NK-92 treated with Interleukin-12 subunit alpha and Interleukin-12 subunit beta, amount 100 ng/mL, for 24 hours (cell line): ENCODE results near the gene RASSF1.

Experiments
- DNase-seq: peaks from one replicate; lab custom pipeline; 2025; lab: John Stamatoyannopoulos, UW

Gene RASSF1, protein sequence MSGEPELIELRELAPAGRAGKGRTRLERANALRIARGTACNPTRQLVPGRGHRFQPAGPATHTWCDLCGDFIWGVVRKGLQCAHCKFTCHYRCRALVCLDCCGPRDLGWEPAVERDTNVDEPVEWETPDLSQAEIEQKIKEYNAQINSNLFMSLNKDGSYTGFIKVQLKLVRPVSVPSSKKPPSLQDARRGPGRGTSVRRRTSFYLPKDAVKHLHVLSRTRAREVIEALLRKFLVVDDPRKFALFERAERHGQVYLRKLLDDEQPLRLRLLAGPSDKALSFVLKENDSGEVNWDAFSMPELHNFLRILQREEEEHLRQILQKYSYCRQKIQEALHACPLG

DNA sequence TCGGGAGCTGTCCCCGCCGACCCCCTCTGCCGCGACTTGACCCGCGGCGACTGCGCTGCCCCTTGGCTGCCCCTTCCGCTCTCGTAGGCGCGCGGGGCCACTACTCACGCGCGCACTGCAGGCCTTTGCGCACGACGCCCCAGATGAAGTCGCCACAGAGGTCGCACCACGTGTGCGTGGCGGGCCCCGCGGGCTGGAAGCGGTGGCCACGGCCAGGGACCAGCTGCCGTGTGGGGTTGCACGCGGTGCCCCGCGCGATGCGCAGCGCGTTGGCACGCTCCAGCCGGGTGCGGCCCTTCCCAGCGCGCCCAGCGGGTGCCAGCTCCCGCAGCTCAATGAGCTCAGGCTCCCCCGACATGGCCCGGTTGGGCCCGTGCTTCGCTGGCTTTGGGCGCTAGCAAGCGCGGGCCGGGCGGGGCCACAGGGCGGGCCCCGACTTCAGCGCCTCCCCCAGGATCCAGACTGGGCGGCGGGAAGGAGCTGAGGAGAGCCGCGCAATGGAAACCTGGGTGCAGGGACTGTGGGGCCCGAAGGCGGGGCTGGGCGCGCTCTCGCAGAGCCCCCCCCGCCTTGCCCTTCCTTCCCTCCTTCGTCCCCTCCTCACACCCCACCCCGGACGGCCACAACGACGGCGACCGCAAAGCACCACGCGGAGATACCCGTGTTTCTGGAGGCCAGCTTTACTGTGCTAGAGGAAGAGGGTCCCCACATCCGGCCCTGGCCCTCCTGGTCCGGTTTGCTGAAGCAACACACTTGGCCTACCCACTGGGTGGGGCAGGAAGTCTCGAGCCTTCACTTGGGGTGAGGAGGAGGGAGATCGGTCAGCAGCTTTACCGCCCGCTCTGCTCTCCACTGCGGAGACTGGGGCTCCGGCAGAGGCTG is at the start of gene RASSF1:
TSS of gene RASSF1 (minus strand) at position 389 of the 882 bp plus-strand sequence. CDS start at position 358, 31 bp downstream.
- DNase-seq = peak; percentile 94

DNA sequence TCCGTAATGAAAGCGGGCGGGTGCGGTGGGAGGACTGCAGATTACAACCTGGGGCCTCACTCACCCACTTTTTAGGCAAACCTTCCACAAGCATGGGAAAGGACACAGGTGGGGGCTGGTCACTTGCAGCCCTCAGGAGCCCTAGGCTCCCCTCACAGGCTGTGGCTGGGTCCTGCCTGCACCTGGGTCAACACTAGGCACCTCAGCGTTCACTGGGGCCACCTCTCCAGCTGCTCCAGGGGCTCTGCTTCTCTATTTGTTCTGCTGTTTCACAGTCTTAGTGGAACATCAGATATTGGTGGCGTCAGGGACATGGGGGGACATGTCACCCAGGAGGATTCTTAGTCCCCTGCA is 48.8 kb upstream of the RASSF1 start:
- DNase-seq = no peak

DNA sequence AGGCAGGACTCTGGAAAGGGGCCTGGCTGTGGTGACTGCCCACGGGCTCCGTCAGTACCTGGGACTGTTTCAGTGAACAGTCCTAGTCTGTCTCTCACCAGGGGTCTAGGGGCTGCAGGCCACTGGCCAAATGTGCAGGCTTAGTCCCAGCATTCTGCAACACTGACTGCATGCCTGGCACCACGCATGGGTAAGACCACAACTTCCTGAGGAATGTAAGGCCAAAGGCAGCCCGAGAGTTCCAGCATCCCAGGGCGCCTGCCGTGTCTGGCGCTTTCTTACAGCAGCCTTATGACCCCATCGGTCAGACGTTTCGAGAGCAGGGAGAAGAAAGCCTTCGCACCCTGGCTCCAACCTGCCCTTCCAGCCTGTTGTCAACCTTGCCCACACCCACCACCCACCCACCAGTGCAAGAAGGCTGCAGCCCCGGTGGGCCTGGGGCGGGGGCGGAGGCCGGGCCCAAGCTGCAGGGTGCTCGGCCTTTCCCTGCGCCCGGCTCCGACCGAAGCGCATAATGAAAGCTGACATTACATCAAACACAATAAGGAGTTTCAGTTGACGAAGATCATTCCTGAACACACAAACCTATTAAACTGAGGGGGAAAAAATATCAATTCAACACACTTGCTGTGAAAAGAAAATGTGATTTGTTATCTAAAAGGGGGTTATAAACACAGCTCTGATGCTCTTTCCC is 48.2 kb upstream of the RASSF1 start:
- no peak for DNase-seq

DNA sequence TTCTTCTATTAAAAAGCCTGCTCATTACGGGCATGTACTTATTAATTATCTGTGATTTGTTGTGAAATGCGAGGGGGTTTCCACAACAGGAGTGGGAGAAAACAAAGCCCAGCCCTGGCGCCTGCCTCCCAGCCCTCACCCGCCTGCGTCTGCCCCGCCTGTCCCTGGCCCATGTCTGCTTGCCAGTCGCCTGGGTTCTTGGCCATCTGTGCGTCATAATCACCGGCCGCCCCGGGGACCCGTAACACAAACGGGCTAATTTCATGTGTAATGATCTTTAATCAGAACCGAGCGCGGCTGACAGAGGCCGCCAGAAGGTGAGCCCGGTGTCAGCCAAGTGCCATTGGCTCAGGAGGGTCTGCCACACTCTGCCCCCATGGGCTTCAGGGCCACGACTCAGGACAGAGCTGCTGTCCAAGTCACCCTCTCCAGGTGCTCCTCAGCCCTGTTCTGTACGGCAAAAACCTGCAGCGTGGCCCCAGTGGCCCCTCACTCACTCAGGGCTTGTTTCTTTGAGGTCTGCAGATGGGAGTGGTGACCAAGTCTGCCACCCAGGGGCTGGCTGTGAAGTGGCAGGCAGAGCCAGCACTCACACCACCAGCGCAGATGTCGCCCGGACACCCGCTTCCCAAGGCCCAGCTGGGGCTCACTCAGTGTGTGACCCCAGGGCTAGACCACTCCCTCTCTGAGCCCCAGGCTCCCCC is 47.5 kb upstream of the RASSF1 start:
- no peak for DNase-seq

DNA sequence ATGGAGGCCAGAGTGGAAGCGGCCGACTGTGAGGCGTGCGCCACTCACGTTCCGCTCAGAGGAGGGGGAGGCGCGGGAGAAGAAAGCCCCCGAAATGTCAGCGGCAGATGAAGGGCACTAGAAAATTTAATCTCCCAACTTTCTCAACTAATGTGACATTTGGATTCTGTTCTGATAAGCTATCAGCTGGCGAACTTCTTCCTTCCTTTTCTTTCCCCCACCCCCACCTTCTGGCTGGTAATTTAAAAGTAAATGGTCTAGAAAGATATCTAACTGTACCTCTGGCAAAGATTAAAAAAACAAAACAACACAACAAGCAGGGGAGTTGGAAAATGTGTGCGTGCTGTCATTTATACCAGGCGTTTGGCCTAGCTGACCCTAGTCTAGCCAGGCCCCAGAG is 45.1 kb upstream of the RASSF1 start:
- no peak for DNase-seq

DNA sequence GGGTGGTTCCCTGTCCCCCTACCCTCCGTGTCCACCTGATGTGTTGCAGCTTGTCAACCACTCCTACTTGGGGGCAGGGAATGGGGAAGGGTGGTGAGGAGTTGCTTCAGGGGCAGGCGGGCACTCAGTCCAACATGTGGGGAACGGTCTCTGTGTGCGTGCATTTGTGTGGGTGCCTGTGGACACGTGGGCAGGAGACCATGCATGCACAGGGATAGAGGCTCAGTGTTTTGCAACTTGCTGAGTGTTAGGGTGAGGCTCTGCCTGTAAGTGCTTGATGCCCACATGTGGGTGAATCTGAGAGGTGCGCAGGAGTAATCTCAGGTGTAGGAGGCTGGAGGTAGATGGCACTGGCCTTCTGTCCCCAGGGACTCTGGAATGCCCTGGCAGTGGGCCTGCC is 43.1 kb upstream of the RASSF1 start:
- DNase-seq = no peak

DNA sequence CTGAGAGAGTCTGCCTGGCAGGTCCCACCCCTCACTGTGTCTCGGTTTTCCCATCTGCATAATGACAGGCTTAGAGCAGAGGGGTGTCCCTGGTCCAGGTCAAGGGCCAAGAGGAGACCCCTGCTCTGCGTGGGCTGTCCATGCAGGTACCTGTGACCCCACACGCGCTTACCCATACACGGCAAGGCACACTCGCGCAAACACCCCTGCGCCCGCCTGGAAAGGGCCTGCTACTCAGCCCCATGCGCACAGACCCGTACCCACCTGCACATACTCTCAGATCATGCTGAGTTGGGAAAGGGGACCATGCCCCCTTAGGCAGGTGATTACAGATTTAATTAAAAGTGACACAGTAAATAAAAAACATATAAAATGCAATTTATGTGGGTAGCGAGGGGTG is 42.1 kb upstream of the RASSF1 start:
- no peak for DNase-seq

DNA sequence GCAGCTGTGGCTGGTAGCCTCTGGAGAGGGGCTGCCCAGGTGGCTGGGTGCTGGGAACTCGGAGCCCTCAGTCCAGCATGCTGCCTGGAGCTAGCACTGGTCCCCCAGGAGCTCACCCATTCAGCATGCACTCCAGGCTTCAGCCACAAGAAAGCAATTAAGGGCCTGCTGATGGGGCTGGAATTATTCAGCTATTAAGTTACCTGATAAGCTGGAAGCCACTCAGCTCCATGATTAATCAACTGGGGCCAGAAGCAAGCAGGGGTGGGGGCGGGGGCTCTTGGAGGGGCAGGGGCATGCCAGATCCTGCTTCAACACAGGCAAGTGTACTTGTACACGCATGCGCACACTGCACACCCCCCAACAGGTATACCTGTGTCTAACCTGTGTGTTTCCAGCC is 40.7 kb upstream of the RASSF1 start:
- no peak for DNase-seq

DNA sequence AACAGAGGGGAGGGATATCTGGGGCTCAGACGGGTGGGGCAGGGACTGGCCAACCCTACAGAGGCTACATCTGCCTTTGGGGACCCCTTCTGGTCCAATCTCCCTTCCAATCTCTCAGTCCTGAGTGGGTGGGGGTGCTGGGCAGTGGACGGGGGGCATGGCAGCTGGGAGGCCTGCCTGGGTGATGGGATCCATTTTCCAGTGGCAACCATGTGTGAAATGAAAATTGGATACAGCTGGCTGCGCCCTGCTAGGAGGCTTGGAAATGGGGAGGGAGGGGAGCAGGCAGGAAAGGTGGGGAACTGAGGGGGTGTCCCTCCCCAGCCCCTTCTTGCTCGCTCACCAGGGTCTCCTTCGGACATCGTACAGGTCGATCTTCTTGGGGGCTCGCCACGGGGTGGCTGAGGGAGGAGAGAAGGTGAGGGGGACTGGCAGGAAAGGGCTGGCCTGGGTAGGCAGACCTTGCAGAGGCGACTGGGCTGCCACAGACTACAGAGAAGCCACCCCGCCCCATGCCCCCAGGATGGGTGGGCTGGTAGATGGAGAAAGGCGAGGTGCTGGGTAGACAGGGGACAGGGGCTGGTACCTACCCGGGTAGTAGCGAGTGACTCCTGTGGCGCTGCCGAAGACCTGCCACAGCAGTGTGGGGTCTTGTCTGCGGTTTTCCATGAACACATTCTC is 39.9 kb upstream of the RASSF1 start:
- DNase-seq = no peak

DNA sequence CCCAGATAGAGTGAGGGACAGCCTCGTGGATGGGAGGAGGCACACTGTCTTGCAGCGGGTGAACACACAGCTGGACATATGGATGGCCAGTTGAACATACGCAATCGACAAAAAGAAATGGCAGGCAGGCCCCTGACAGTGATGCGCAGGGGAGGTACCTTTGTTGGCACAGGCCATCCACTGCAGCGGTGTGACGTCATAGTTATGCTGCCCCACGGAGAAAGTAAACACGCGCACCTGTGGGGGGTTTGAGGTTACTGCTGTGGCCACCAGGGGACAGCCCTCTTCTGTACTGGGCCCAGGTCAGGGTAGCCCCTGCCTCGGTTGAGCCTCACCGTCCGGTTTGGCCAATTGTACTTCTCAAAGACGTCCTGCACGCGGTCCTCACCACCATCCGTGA is 38.1 kb upstream of the RASSF1 start:
- no peak for DNase-seq

DNA sequence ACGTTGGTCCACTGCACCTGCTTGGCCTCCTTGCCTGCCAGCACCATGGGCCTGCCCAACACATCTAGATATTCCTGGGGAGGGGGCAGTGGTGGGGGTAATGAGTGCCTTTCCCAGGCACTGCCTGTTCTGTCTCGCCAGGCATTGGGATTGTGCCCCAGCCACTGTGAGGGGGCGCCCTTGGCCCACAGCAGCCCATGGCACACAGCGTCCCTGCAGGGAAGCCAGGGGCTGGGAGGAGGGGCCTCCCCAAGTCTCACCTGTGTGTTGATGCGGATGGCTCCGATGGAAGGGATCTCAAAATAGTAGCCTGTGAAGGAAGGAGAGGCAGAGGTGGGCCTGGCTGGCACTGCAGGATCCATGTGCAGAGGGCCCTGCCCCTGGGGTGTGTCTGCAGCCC is 37.4 kb upstream of the RASSF1 start:
- no peak for DNase-seq

DNA sequence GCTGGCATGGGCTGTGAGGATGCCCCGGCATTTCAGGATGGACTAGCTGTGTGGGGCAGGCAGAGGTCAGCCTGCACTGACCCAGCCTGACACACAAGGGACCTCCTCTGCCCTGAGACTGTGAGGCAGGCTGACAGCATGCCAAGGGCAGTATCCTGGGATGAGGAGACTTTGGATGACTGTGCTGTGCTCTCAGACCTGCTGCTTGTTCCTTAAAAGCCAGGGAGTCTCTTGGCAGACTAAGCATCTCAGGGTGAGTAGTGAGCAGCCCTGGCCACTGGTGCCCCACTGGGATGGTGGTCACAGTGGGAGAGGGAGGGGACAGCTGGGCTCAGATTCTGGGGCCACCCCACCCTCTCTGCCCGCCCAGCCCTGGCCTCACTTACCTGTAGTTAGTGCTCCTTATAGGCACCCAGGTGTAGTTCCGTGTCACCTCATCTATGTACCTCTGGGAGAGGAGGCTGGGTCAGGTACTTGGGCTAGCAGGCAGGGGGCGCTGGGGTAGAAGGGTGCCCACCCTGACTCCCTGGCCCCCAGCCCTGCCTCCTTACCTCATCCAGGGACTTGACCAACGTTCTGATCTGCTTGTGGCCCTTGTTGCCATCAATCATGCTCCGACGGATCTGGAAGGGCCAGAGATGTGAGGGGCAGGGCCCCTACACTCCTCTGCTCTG is 34.8 kb upstream of the RASSF1 start:
- DNase-seq = no peak

DNA sequence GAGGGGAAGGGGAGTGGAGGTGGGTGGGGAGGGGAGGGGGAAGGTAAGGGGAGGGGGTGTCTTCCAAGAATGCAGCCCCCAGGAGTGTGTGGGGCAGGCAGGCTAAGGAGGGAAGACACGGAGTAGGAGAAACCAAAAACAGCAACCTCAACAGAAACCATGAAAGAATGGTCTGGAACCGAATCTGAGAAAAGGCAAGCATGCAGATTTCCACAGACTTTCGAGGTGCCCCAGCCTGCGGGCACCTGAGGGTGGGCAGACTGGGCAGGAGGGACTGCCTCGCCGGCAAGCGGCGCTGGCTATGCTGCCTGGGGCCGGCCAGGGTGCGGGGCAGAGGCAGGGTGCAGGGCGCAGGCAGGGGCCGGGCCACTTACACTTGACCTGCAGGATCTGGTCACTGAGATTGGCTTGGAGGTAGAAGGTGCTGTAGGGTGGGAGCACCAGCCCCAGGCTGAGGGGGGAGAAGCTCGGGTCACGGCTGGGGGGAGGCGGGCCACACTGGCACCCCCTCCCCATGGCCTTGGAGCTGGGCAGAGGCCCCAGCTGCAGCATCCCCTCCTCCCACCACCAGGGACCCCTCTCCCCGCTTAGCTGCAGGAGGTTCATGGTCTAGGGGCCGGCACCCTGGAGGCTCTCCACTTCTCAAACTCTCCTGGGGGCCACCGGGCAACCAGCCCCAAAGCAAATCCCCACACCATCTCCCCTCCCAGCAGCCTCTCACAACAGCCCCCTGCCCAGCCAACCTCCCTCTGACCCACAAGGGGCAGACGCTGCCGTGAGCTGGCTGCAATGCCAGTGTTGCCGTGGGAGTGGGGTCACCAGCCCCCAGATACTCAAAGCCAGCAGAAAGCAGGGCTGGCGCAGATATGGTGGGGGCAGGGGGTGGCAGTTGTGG is 34.0 kb upstream of the RASSF1 start:
- DNase-seq = no peak

DNA sequence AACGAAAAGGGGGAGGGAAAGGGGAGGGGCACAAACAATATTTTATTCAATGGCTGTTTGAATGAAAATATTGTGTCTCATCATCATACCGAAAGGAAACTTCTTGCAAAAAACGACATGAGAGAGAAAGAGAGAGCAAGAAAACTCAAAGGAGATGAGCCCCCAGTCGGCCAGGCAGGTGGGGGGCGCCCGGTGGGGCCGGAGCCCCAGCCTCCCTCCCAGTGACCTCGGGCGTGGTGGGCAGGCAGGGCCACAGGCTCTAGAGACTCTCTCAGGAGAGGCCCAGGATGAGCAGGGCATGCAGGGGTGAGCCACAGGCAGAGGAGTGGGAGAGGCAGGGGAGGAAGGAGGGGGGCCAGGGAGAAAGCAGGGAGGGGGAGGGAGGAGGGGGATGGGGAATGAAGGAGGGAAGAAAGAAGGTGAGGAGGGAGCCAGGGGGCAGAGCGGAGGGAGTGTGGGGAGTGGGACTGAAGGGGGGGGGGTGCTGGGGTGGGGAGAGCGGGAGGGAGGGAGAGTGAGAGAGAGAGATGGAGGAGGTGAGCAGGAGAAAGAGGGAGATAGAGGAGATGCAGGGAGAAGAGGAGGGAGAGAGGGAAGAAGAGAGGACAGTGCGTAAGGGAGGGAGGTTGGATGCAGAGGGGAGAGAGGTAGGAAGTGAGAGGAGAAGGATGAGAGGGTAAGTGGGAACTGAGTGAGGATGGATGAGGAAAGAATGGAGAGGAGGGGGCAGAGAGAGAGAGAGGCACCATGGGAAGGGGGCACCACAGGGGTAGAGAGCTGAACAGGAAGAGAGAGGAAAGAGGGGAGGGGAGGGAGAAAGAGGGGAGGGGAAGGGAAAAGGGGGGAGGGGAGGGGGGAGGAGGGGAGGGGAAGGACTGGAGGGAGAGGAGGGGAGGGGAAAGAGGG is 32.8 kb upstream of the RASSF1 start:
- DNase-seq = no peak

DNA sequence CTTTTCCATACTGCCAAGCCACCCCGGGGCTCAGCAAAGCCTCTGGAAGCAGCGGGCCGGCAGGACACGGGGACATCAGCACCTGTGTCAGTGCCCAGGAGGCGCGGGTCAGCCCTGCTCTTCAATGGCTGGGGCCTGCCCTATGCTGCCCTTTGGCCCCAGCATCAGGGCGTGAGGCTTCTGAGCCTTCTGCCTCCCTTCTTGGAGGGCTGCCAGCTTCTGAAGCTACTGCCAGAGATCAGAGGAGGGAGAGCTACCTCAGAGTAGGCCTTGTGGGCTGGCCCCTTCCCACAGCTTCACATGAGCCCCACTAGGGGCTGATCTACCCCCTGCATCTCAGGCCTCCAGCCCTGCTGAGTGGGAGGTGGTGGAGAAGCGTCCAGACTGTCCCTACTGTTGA is 31.7 kb upstream of the RASSF1 start:
- no peak for DNase-seq

DNA sequence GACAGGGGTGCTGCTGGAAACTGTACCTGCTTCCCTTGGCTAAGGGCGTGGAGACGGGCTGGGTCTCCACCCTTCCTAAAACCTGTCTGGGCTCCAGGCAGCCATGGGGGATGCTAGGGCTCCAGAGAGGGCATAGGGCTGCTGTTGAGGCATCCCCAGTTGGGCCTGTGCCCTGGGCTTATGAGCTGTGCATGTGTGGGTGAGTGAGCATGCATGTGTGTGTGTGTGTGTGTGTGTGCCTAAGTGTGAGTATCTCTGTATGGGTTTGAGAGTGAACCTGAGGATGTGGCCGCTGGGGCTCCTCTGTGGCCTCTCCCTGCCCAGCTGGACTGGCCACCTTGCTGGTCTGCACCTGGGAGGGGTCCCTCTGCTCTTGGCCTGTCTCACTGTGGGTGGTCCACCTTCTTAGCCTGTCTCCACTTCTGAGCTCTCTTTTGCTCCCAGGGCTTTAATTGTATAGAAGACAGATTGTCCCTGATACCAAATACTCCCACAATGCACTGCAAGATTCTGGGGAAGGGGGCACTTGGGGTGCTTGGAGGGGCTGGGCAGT is 30.6 kb upstream of the RASSF1 start:
- DNase-seq = no peak

DNA sequence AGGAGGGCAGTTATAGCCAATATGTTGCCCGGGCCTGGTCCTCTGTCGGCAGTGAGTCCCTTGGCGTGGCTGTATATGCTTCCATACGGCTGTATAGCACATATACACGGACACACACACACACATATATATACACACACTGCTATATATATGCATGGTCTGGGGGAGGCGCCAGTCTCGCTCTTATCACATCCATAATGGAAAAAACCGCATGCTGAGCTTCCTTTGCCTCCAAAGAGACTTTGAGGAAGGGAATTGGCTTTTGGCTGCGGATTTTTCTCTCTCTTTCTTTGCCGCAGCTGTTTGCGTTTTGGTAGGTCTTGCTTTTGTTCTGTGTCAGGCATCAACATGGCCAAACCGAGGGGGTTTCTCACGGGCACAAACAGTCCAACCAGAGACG is 30.0 kb upstream of the RASSF1 start:
- DNase-seq = no peak

DNA sequence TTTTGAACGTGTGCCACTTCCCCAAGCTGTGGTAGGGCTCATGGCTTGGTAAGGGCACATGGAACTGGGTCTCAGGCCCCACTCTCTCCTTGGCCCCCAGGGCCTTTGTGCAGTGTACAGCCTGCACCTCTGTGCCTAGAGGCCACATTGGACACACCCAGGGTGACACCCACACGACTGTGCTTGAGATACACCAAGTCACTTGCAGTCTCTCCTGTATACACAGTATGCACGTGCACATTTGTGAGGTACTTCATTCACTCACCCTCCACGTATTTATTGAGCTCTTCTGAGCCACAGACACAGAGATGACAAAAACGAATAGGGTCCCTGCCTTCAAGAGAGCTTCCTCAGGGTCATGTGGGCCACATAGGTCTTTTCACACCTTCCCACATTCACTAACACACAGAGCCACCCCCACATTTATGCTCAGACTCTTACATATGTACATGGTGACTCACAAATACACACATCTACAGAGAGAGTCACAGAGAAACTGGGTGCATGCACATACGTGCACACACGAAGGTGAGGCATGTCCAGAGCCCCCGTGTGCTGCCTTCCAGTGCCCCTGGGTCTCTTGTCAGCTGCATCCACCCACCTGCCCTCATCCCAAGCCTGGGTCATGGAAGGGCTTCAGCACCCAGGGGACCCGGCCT is 28.5 kb upstream of the RASSF1 start:
- DNase-seq = no peak
